ENCODE results near the gene TMSB10.
A peak's percentile ranks its signal among the peaks of the same experiment; 100 is the strongest.

The TMSB10 gene

DNA sequence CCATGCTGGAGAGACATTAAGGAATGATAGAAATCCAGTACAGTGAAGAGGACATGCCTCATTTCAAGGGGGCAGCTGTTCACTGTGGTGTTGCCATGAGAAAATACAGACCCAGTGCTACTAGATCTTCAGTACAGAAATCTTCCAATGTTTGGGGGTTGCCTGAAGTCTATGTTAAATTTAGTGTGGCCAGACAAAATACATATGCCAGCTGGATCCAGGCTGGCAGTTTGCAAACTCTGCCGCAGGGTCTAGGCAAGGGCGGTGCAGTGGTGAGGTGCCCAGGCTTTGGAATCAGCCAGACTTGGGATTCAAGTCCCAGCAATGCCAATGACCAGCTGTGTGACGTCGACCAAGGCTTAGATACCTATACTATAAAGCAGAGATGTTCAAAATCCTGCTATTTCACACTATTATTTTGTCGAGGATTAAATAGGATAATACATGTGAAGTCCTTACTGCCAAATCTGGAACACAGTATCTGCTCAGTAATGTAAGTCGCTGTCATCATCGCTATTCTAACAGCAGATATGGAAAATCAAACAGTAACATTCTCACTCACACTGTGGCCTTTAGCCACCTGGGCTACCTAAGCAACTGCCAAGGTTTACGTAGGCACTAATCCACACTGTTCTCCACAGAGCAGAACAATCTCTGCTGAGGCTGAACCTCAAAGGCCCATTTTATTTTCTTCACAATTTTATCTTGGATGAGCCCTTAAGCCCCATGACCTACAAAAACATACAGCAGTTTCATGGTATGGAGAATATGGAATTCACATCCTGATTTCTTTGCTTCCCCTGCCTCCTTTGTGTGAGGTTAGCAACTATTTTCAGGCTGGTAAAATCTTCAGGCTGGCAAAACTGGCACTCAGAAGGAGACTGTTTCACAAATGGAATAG is 5.9 kb upstream of the TMSB10 start:
- no peaks in the 10 kb centered on the region for H3K27me3 ChIP-seq (ENCODE audit: insufficient read depth, low read length)
- DNase-seq: no peak
- no peak overlapping the region for H2AFZ ChIP-seq (ENCODE audit: insufficient read depth, low read length, poor library complexity)
- no peak overlapping the region for H4K12ac ChIP-seq (ENCODE audit: low read depth, low read length)
- H3K4me2 ChIP-seq (ENCODE audit: low read length): no peak overlapping the region
- H3K4ac ChIP-seq (ENCODE audit: low read depth, low read length): no peak overlapping the region
- H3K14ac ChIP-seq (ENCODE audit: low read length): no peak overlapping the region
- no peak overlapping the region for H3K27ac ChIP-seq (ENCODE audit: low read depth, low read length)
- H3K4me3 ChIP-seq (ENCODE audit: low read depth, low read length): no peak overlapping the region
- H3K23ac ChIP-seq (ENCODE audit: low read length): no peak overlapping the region
- peaks cover 9% of the 10 kb centered on the region for H3K79me1 ChIP-seq (ENCODE audit: low read length)
- H2AK5ac ChIP-seq (ENCODE audit: low read length): no peak overlapping the region
- H3K9ac ChIP-seq (ENCODE audit: low read length): no peak overlapping the region
- no peak overlapping the region for H2BK120ac ChIP-seq (ENCODE audit: insufficient read depth, low read length, poor library complexity)
- H3K79me2 ChIP-seq (ENCODE audit: control insufficient read depth, insufficient read depth, low read length, poor library complexity): no peaks in the 10 kb centered on the region
- H2BK12ac ChIP-seq (ENCODE audit: low read length): no peak overlapping the region
- H4K91ac ChIP-seq (ENCODE audit: low read depth, low read length): no peak overlapping the region
- H3K9me3 ChIP-seq (ENCODE audit: insufficient read depth, low read depth, low read length): no peaks in the 10 kb centered on the region
- no CpG with 5 or more reads among the region's 8 CpGs for WGBS (ENCODE audit: extremely low coverage, insufficient coverage, insufficient read length)
- no peak overlapping the region for H2BK5ac ChIP-seq (ENCODE audit: low read depth, low read length, poor library complexity)
- H3K4me1 ChIP-seq (ENCODE audit: control insufficient read depth in 1 of 2, insufficient read depth in 2 of 2, low read length in 2 of 2): peaks cover 6% of the 10 kb centered on the region in 2 experiments
- H4K8ac ChIP-seq (ENCODE audit: low read depth, low read length): no peak overlapping the region
- no peak overlapping the region for H3K18ac ChIP-seq (ENCODE audit: low read length)
- H3K36me3 ChIP-seq (ENCODE audit: control insufficient read depth in 1 of 2, insufficient read depth in 2 of 2, low read length in 2 of 2): no peaks in the 10 kb centered on the region

DNA sequence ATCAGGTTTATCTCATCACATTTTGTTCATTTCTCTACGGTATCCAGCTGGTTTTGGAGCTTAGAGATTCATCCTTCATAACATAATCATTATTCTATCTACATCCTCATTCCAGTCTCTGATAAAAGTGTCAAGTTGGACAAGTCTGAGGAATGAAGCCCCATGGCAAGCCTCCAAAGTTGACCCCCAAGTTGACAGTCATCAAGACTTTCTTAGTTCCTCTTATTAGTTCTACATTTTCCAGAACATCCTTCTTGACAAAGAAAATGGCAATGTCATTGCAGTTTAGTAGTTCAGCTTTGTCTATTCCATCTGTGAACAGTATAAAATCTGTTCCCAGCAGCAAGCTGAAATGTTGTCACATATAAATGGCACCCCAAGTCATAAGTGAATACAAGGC is 4.5 kb upstream of the TMSB10 start:
- no peaks in the 10 kb centered on the region for H3K9me3 ChIP-seq (ENCODE audit: insufficient read depth, low read depth, low read length)
- H3K4me2 ChIP-seq (ENCODE audit: low read length): no peak overlapping the region
- no peak overlapping the region for H3K14ac ChIP-seq (ENCODE audit: low read length)
- peaks cover 0 to 2% of the 10 kb centered on the region in 2 experiments for H3K4me1 ChIP-seq (ENCODE audit: control insufficient read depth in 1 of 2, insufficient read depth in 2 of 2, low read length in 2 of 2)
- peaks cover 11% of the 10 kb centered on the region for H3K79me1 ChIP-seq (ENCODE audit: low read length)
- no peak overlapping the region for H3K18ac ChIP-seq (ENCODE audit: low read length)
- H3K4ac ChIP-seq (ENCODE audit: low read depth, low read length): no peak overlapping the region
- H3K27me3 ChIP-seq (ENCODE audit: insufficient read depth, low read length): no peaks in the 10 kb centered on the region
- H2AFZ ChIP-seq (ENCODE audit: insufficient read depth, low read length, poor library complexity): no peak overlapping the region
- H3K27ac ChIP-seq (ENCODE audit: low read depth, low read length): no peak overlapping the region
- H2BK5ac ChIP-seq (ENCODE audit: low read depth, low read length, poor library complexity): no peak overlapping the region
- no peak overlapping the region for H2AK5ac ChIP-seq (ENCODE audit: low read length)
- no peak overlapping the region for H3K9ac ChIP-seq (ENCODE audit: low read length)
- peaks cover 8% of the 10 kb centered on the region for H3K79me2 ChIP-seq (ENCODE audit: control insufficient read depth, insufficient read depth, low read length, poor library complexity)
- H3K23ac ChIP-seq (ENCODE audit: low read length): no peak overlapping the region
- no peaks in the 10 kb centered on the region for H3K36me3 ChIP-seq (ENCODE audit: control insufficient read depth in 1 of 2, insufficient read depth in 2 of 2, low read length in 2 of 2)
- no peak overlapping the region for H3K4me3 ChIP-seq (ENCODE audit: low read depth, low read length)
- no peak overlapping the region for H4K8ac ChIP-seq (ENCODE audit: low read depth, low read length)
- H4K91ac ChIP-seq (ENCODE audit: low read depth, low read length): no peak overlapping the region
- peak in 1 of 2 donors; percentile 40 for DNase-seq
- H2BK120ac ChIP-seq (ENCODE audit: insufficient read depth, low read length, poor library complexity): no peak overlapping the region
- WGBS (ENCODE audit: extremely low coverage, insufficient coverage, insufficient read length): no CpG with 5 or more reads among the region's 1 CpG
- H4K12ac ChIP-seq (ENCODE audit: low read depth, low read length): no peak overlapping the region
- no peak overlapping the region for H2BK12ac ChIP-seq (ENCODE audit: low read length)

DNA sequence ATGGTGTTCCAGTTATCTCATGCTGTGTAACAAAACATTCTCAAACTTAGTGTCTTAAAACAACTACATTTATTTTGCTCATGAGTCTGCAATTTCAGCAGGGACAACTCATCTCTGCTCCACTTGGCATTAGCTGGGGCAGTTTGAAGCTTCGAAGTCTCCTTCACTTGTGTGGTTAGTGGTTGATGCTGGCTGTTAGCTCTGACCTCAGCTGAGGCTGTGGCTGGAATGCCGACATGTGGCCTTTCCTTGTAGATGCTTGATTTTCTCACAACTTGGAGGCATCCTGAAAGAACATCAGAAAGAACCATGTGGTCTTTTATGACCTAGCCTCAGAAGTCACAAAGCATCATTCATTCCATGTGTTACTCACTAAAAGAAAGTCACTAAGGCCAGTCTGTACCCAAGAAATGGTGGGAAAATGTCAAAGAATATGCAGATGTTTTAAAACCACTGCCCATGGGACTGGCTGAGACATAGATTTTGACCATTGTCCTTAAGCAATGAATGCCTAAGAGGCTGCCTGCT is 3.8 kb upstream of the TMSB10 start:
- Histone ChIP-seq H2AK5ac (ENCODE audit: low read length) (no peak overlapping the region), H3K79me2 (ENCODE audit: control insufficient read depth, insufficient read depth, low read length, poor library complexity) (peaks cover 14% of the 10 kb centered on the region), H3K18ac (ENCODE audit: low read length) (no peak overlapping the region), H3K4me2 (ENCODE audit: low read length) (no peak overlapping the region), H3K23ac (ENCODE audit: low read length) (no peak overlapping the region), H3K9me3 (ENCODE audit: insufficient read depth, low read depth, low read length) (no peaks in the 10 kb centered on the region), H3K9ac (ENCODE audit: low read length) (no peak overlapping the region), H2AFZ (ENCODE audit: insufficient read depth, low read length, poor library complexity) (no peak overlapping the region), H2BK120ac (ENCODE audit: insufficient read depth, low read length, poor library complexity) (no peak overlapping the region), H2BK5ac (ENCODE audit: low read depth, low read length, poor library complexity) (no peak overlapping the region), H2BK12ac (ENCODE audit: low read length) (no peak overlapping the region), H3K4ac (ENCODE audit: low read depth, low read length) (no peak overlapping the region), H3K4me1 (ENCODE audit: control insufficient read depth in 1 of 2, insufficient read depth in 2 of 2, low read length in 2 of 2) (peaks cover 0 to 2% of the 10 kb centered on the region in 2 experiments), H3K27ac (ENCODE audit: low read depth, low read length) (no peak overlapping the region), H3K36me3 (ENCODE audit: control insufficient read depth in 1 of 2, insufficient read depth in 2 of 2, low read length in 2 of 2) (peaks cover 5 to 6% of the 10 kb centered on the region in 2 experiments), H4K91ac (ENCODE audit: low read depth, low read length) (no peak overlapping the region), H3K14ac (ENCODE audit: low read length) (no peak overlapping the region), H4K8ac (ENCODE audit: low read depth, low read length) (no peak overlapping the region), H3K79me1 (ENCODE audit: low read length) (peaks cover 17% of the 10 kb centered on the region), H3K27me3 (ENCODE audit: insufficient read depth, low read length) (no peaks in the 10 kb centered on the region), H4K12ac (ENCODE audit: low read depth, low read length) (no peak overlapping the region), H3K4me3 (ENCODE audit: low read depth, low read length) (no peak overlapping the region)
- DNase-seq: peak in 1 of 2 donors; percentile 66
- WGBS (ENCODE audit: extremely low coverage, insufficient coverage, insufficient read length): no CpG with 5 or more reads among the region's 2 CpGs

DNA sequence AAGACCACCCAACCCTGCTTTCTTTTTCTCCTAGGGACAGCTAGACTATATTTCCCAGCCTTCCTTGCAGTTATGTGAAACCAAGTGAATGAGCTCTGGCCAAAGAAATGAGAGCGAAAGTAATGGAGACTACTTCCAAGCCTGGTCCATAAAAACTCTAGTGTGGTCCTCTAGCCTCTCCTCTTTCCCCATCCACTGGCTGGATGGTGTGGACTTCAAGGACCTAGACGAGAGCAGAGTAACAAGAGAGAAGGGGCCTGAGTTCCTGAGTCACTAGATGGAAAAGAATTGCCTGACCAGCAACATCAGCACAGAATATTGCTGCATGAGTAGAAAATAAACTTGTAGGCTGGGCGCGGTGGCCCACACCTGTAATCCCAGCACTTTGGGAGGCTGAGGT is 2.9 kb upstream of the TMSB10 start:
- Histone ChIP-seq H3K4me3 (ENCODE audit: low read depth, low read length) (no peak overlapping the region), H3K18ac (ENCODE audit: low read length) (no peak overlapping the region)
- no CpG with 5 or more reads among the region's 4 CpGs for WGBS (ENCODE audit: extremely low coverage, insufficient coverage, insufficient read length)

More for the DNA sequence above, 2.9 kb upstream of the TMSB10 start:
- no peak overlapping the region for H2BK120ac ChIP-seq (ENCODE audit: insufficient read depth, low read length, poor library complexity)
- H2BK5ac ChIP-seq (ENCODE audit: low read depth, low read length, poor library complexity): no peak overlapping the region
- H2BK12ac ChIP-seq (ENCODE audit: low read length): no peak overlapping the region
- no peak overlapping the region for H3K4ac ChIP-seq (ENCODE audit: low read depth, low read length)
- H2AFZ ChIP-seq (ENCODE audit: insufficient read depth, low read length, poor library complexity): no peak overlapping the region
- no peak overlapping the region for H3K14ac ChIP-seq (ENCODE audit: low read length)
- no peak overlapping the region for H4K12ac ChIP-seq (ENCODE audit: low read depth, low read length)
- H3K9me3 ChIP-seq (ENCODE audit: insufficient read depth, low read depth, low read length): no peaks in the 10 kb centered on the region
- H3K79me1 ChIP-seq (ENCODE audit: low read length): peaks cover 23% of the 10 kb centered on the region
- no peak for DNase-seq
- H3K36me3 ChIP-seq (ENCODE audit: control insufficient read depth in 1 of 2, insufficient read depth in 2 of 2, low read length in 2 of 2): peaks cover 6 to 8% of the 10 kb centered on the region in 2 experiments
- no peak overlapping the region for H3K23ac ChIP-seq (ENCODE audit: low read length)
- H3K27me3 ChIP-seq (ENCODE audit: insufficient read depth, low read length): no peaks in the 10 kb centered on the region
- H4K91ac ChIP-seq (ENCODE audit: low read depth, low read length): no peak overlapping the region
- H3K9ac ChIP-seq (ENCODE audit: low read length): no peak overlapping the region
- no peak overlapping the region for H3K27ac ChIP-seq (ENCODE audit: low read depth, low read length)
- H3K4me2 ChIP-seq (ENCODE audit: low read length): no peak overlapping the region
- H3K79me2 ChIP-seq (ENCODE audit: control insufficient read depth, insufficient read depth, low read length, poor library complexity): peaks cover 17% of the 10 kb centered on the region
- H4K8ac ChIP-seq (ENCODE audit: low read depth, low read length): no peak overlapping the region
- no peak overlapping the region for H2AK5ac ChIP-seq (ENCODE audit: low read length)
- peaks cover 2 to 4% of the 10 kb centered on the region in 2 experiments for H3K4me1 ChIP-seq (ENCODE audit: control insufficient read depth in 1 of 2, insufficient read depth in 2 of 2, low read length in 2 of 2)
